Activated naive CD4-positive, alpha-beta T cell treated with anti-CD3 and anti-CD28 coated beads, Interleukin-2, amount 50 U/mL, for 72 hours (primary cell): ENCODE results near the gene CDC25C. TPM values are rescaled to one million over a fixed set of nuclear protein-coding genes. Genes with fewer than 3 reads are reported as not detected.
"Not testable (repeated sequence)": the region's sequence is repeated elsewhere in the genome, so short reads cannot be mapped to it uniquely, and the experiment has no call there.

Experiments
- ATAC-seq, 2 donors: fragments of 150-1000 bp; cut with Tn5 transposase; 2 replicates each; pipeline ENCODE4 v1.10.0; 2021; ENCODE audit warnings: mild to moderate bottlenecking in 2 of 2, moderate library complexity in 2 of 2
- DNase-seq, 2 donors: peaks; one replicate each; pipeline ENCODE4 v3.0.0; 2021 to 2022; ENCODE audit warnings: low spot score in 2 of 2
- H3K27ac Mint-ChIP-seq, 2 donors: one replicate each; pipeline ENCODE4 v1.8.0; 2022; ENCODE audit warnings: mild to moderate bottlenecking in 2 of 2, mixed read lengths in 2 of 2
- H3K36me3 Mint-ChIP-seq, 2 donors: one replicate each; pipeline ENCODE4 v1.8.0; 2022; ENCODE audit warnings: mixed read lengths in 2 of 2
- H3K9me3 Mint-ChIP-seq, 2 donors: one replicate each; pipeline ENCODE4 v1.8.0; 2022; ENCODE audit warnings: mixed read lengths in 2 of 2
- total RNA-seq, 2 donors: library from RNA; stranded (reverse); gene quantifications; one replicate each; pipeline ENCODE4 v1.2.3, GENCODE V29; 2022

CDC25C gene
- total RNA-seq, 2 donors from 2014 or later: 19.1 to 30.5 TPM

DNA sequence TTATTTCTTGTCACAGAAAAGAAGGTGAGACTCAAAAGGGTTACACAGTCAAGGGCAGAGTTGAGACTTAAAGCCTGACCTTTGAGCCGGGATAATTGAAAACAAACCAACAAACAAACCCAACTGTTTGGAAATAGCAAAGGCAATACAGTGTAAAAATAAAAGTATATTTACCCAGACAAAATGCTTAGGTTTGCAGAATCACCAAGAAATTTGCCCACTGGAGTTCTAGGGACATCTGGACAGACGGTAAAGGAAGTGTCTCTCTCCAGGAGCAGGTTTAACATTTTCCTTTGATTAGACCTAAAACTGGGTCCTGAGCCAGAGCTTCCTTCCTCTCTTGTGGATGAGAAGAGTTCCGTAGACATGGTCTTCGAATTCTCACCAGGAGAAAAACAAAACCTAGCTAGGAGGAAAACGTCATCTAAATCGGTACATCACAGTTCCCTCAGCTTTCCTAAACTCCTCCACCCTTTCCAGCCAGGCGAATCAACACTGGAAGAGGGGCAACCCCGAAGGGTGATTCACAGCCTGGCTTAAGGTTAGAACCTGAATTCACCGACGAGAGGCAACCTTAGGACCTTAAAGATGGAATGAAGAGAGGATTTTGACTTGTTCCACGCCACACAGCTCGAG lies 673 bp downstream of the CDC25C start:
- Mint-ChIP-seq H3K27ac (peak overlapping the region; percentile 94 to 99), H3K9me3 (no peaks in the 10 kb centered on the region), H3K36me3 (peaks cover 4 to 10% of the 10 kb centered on the region in 2 donors)
- DNase-seq (no peak), ATAC-seq (peak in 1 of 2 donors; percentile 11)

DNA sequence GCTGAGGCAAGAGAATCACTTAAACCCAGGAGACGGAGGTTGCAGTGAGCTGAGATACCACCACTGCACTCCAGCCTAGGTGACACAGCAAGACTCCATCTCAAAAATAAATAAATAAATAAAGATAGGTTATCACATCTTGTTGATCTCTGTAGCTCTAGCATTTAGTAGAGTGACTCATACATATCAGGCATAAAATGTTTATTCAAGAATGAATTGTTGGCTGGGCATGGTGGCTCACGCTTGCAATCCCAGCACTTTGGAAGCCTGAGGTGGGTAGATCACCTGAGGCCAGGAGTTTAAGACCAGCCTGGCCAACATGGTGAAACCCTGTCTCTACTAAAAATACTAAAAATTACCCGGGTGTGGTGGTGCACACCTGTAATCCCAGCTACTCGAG lies 13.4 kb downstream of the CDC25C start:
- not testable (repeated sequence) for H3K36me3 Mint-ChIP-seq, H3K27ac Mint-ChIP-seq, H3K9me3 Mint-ChIP-seq, ATAC-seq, DNase-seq

DNA sequence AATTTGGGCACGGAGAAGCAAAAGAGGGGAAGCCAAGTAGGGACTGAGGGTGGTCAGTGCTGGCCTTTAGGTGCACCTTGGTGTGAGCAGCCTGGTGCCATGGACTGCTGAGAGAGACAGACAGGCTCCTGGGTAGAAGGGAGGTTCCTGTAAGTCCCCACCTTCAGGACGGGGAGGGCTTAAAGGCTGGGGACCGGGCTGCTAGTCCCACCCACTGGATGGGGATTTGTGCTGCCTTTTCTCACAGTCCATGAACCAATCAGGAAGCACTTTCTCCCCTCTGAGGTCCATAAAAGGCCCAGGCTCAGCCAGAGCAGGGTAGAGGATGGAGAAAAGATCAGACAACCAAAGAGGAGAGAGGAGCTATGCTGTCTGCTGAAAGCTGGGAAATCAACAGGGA lies 15.2 kb downstream of the CDC25C start:
- Mint-ChIP-seq H3K27ac (no peak overlapping the region), H3K36me3 (peaks cover 0 to 10% of the 10 kb centered on the region in 2 donors), H3K9me3 (no peaks in the 10 kb centered on the region)
- ATAC-seq (no peak), DNase-seq (no peak)

DNA sequence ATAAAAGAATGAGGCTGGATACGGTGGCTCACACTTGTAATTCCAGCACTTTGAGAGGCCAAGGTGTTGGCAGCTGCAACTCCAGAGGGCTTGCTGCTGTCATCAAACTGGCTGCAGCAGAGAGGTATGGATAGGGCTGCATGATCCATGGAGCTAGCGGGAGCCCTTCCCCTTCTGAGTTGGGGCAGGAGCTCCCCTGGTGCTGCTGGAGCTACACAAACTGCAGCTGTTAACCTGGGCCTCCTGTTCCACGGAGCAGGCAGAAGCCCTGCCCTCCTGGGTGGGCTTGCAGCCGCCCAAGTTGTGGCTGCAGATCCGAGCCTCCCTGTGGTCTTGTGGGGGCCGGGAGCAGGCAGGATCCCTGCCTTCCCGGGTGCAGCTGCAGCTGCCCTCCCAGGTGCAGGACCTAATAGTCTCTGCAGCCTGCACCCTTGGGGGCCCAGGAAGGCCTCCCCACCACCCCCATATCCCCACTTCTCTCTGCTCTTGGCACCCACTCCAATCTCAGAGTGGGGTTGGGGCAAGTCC lies 15.8 kb downstream of the CDC25C start:
- Mint-ChIP-seq H3K9me3 (no peaks in the 10 kb centered on the region), H3K27ac (no peak overlapping the region), H3K36me3 (peaks cover 0 to 10% of the 10 kb centered on the region in 2 donors)
- no peak for ATAC-seq
- DNase-seq: no peak

GRCh38 chr5:138305797-138306196 lies 25.8 kb downstream of the CDC25C start:
- ATAC-seq (no peak), DNase-seq (no peak)
- H3K36me3 Mint-ChIP-seq: no peaks in the 10 kb centered on the region
- H3K9me3 Mint-ChIP-seq: no peaks in the 10 kb centered on the region
- no peak overlapping the region for H3K27ac Mint-ChIP-seq

GRCh38 chr5:138303372-138303771 lies 28.2 kb downstream of the CDC25C start:
- Mint-ChIP-seq H3K36me3 (peaks cover 0 to 7% of the 10 kb centered on the region in 2 donors), H3K9me3 (no peaks in the 10 kb centered on the region), H3K27ac (no peak overlapping the region)
- ATAC-seq (no peak), DNase-seq (no peak)

DNA sequence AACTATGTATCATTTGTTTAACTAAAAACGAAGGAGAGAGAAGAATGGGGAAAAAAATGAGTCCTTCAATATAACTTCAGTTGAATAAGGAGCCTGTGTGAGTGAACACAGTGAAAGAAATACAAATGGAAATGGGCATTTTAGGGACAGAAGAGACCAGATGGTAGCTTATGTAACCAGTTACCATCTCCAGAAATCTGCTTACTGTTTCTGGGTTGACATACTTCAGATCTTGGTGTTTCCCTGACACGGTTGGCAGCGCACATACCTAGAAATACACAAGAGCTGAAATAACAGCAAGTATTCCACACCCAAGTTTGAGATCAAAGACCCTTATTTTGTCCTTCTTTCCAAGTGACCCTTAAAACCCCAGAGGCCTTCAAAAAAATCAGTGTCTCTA lies 42.3 kb downstream of the CDC25C start:
- Mint-ChIP-seq H3K27ac (no peak overlapping the region), H3K36me3 (no peaks in the 10 kb centered on the region), H3K9me3 (no peaks in the 10 kb centered on the region)
- ATAC-seq (no peak), DNase-seq (no peak)

DNA sequence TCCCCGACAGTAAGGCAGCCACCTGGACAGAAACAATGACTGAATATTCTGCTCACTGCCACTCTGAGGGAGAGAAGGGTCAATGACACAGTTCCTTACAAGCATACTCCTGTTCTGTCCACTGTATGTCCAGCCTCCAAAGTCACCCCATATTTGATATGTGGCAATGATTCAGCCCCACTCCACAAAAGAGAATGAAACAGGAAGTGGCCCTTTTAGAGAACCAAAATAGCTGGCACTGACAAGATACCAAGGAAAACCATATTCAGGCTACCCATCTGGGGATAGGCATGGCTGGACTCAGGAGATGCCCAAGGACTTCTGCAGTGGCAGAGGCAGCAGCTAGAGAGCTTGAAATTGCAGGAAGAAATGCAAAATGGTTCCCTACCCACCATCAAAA lies 44.4 kb downstream of the CDC25C start:
- Mint-ChIP-seq H3K9me3 (no peaks in the 10 kb centered on the region), H3K27ac (no peak overlapping the region), H3K36me3 (no peaks in the 10 kb centered on the region)
- no peak for ATAC-seq
- DNase-seq: no peak

- no peak overlapping the region for H3K27ac Mint-ChIP-seq
- no peaks in the 10 kb centered on the region for H3K9me3 Mint-ChIP-seq
- peak; percentile 33 to 51 for ATAC-seq
- no peak for DNase-seq
- no peaks in the 10 kb centered on the region for H3K36me3 Mint-ChIP-seq
Measured at GRCh38 chr5:138282920-138283742, 48.5 kb downstream of the CDC25C start.

DNA sequence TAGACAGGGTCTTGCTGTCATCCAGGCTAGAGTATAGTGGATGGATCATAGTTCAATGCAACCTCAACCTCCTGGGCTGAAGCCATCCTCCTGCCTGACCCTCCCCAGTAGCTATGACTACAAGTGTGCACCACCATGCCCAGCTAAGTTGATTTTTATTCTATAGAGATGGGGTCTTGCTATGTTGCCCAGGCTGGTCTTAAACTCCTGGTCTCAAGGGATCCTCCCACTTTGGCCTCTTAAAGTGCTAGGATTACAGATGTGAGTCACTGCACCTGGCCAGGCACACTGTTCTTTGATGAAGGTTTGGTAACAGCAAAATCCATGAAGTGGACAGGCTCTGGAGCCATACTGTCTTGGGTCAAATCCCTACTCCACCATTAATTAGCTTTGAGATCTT lies 50.7 kb downstream of the CDC25C start:
- H3K36me3 Mint-ChIP-seq: no peaks in the 10 kb centered on the region
- no peaks in the 10 kb centered on the region for H3K9me3 Mint-ChIP-seq
- H3K27ac Mint-ChIP-seq: no peak overlapping the region
- ATAC-seq: no peak
- DNase-seq: no peak

DNA sequence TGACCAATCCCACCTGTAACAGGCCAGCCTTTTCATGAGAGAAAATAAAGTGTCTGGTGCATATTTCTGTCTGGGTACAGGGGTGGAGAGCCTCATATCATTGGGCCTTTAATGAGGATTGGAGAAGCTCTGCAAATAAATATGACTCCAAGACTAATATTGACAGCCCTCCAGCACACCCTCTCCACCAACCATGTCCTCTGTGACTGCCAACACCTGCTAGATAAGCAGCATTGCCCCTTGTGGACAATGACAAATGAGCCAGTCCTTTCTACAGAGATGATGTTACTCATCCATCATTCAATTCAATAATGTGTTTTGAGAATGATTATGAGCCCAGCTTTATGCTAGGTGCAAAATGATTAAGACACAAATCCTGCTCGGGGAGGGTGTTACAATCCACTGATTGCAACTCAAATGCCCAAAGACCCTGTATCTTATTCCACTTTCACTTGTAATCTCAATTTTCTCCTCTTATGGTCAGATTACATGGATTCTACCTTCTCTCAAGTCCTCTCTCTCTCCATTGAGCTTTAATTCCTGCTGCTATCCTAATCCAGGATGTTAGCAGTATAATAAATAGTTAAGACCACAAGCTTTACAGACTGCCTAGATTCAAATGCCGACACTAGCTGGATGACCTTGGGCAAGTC lies 55.1 kb downstream of the CDC25C start:
- Mint-ChIP-seq H3K9me3 (no peaks in the 10 kb centered on the region), H3K27ac (no peak overlapping the region), H3K36me3 (peaks cover 0 to 4% of the 10 kb centered on the region in 2 donors)
- ATAC-seq (no peak), DNase-seq (no peak)

DNA sequence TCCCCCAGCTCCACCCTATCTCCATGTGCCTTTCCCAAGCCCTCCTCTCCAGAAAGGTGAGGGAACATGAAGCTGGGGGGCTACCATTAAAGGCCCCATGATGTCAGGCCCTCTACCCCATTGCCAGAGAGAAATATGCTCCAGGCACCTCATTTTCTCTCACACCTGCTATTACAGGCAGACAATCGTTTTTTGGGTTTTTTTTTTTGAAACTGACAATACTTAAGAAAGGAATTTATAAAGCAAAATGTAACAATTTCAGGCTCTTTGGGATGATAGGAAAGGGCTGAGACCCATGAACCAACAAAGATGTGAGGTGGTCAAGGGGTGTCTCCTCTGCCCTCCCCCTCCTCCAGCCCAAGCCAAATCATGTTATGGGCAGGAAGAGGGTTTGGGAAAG lies 55.7 kb downstream of the CDC25C start:
- Mint-ChIP-seq H3K9me3 (no peaks in the 10 kb centered on the region), H3K27ac (no peak overlapping the region), H3K36me3 (peaks cover 0 to 4% of the 10 kb centered on the region in 2 donors)
- no peak for ATAC-seq
- DNase-seq: no peak

DNA sequence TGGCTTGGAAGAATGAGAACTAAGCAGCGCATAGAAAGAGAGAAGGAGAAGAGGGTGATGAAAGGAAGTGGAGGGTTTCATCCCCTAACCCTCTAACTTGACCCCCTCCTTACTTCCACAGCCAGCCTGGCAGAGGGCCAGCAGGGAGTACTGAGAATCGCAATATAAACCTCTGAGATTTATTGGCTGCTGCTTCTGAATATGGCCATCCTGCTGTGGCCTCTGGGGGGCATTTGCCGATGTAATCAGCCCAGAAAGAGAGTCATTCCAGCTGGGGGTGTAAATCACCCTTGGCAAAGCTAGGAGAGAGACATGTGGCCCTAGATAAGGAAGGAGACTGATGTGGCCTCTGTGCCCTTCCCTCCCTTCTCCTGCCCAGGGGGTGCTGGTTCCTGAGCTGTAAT lies 56.2 kb downstream of the CDC25C start:
- DNase-seq (no peak), ATAC-seq (no peak)
- H3K36me3 Mint-ChIP-seq: peaks cover 0 to 4% of the 10 kb centered on the region in 2 donors
- H3K27ac Mint-ChIP-seq: no peak overlapping the region
- no peaks in the 10 kb centered on the region for H3K9me3 Mint-ChIP-seq

DNA sequence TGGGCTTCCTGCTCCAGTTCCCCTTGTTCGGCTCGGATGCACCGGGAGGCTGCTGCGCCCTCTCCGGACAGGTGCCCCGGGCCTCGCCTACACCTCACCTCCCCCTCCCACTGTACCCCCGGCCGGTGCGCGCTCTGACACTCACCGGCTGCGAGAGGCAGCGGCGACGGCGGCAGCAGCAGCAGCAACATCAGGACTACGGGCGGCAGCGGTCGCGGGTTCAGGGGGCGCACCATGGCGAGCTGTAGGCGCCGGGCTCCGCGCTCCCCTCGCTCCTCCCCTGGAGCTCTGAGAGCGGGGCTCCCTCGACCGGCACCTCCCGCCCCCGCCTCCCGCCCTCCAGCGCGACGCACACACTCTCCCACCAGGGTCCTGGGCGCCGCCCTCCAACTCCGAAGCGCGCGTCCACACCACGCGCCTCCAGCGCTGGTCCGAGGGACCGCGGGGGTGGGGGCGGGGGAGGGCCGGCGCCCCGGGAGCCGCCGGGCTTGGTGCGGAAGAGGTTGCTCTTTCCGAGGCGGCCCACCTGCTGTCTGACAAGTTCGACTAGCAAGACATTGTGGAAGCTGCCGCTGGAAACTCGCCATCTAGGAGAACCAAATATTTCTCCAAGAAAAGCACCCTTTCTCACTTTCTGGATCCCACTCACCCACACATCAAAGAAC lies 57.3 kb downstream of the CDC25C start, which contains the start of gene GFRA3:
GFRA3 (minus strand) TSS at position 433 of the 665 bp plus-strand sequence; CDS start at position 236, 197 bp downstream.
- ATAC-seq (peak; percentile 43 to 63), DNase-seq (peak in 1 of 2 donors; percentile 6)
- H3K9me3 Mint-ChIP-seq: no peaks in the 10 kb centered on the region
- peaks cover 0 to 4% of the 10 kb centered on the region in 2 donors for H3K36me3 Mint-ChIP-seq
- H3K27ac Mint-ChIP-seq: no peak within 1 kb of the TSS

- H3K9me3 Mint-ChIP-seq: no peaks in the 10 kb centered on the region
- H3K36me3 Mint-ChIP-seq: peaks cover 0 to 4% of the 10 kb centered on the region in 2 donors
- ATAC-seq (no peak), DNase-seq (no peak)
- no peak overlapping the region for H3K27ac Mint-ChIP-seq
Measured at GRCh38 chr5:138273834-138274188, 57.8 kb downstream of the CDC25C start.

GRCh38 chr5:138272681-138273080 lies 58.9 kb downstream of the CDC25C start:
- H3K36me3 Mint-ChIP-seq: peaks cover 0 to 4% of the 10 kb centered on the region in 2 donors
- ATAC-seq: no peak
- no peak overlapping the region for H3K27ac Mint-ChIP-seq
- H3K9me3 Mint-ChIP-seq: no peaks in the 10 kb centered on the region
- no peak for DNase-seq

DNA sequence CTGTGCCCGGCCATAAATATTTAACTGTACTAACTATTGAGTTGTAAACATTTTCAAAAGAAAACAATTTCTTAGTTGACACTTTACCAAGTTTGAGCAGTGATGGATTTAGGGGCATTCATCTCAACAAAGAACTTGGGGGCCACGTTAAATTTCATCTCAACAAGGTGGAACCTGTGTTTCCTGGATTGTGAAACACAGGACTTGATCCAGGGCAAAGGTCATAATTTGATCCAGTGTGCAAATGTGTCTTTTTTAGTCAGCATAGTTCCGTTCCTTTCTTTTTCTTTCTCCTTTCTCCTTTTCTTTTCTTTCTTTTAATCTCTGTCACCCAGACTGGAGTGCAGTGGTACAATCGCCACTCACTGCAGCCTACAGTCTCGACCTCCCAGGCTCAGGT lies 60.3 kb downstream of the CDC25C start:
- Mint-ChIP-seq H3K27ac (no peak overlapping the region), H3K36me3 (peaks cover 0 to 4% of the 10 kb centered on the region in 2 donors), H3K9me3 (no peaks in the 10 kb centered on the region)
- DNase-seq (no peak), ATAC-seq (no peak)
